ENCODE data around the gene TMED6. TPM values are rescaled to one million over a fixed set of nuclear protein-coding genes. Genes with fewer than 3 reads are reported as not detected.

Gene TMED6
- total and polyA plus RNA-seq, 2 donors (not counting 1 experiment from before 2014, with no cell fraction given) = 0.08 TPM; not detected in 1

DNA sequence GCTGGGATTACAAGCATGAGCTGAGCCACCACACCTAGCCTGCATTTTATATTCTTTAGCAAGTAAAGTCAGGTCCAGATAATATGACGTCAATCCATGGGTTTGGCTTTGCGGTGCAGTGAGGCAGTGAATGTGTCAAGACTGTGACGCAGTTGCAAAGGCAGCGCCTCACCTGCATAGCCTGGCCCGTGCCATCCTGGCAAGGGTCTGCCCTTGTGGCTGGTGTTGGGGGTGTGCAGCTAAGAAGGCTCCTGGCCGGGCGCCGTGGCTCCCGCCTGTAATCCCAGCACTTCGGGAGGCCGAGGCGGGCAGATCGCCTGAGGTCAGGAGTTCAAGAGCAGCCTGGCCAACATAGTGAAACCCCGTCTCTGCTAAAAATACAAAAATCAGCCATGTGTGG is 28.2 kb downstream of the TMED6 start:
- Histone ChIP-seq H3K4me2 (ENCODE audit: extremely low read depth, insufficient read depth, low read length) (no peak overlapping the region), H3K79me2 (ENCODE audit: control insufficient read depth, insufficient read depth, low read length) (peaks cover 42% of the 10 kb centered on the region), H3K4me3 (replicated peaks in 1 of 4; ENCODE audit: control extremely low read depth in 1 of 4, insufficient read depth in 1 of 4, low read depth in 3 of 4, low read length in 4 of 4) (no peak overlapping the region), H3K9ac (ENCODE audit: insufficient read depth, low read length) (no peak overlapping the region), H3K27me3 (ENCODE audit: control insufficient read depth, insufficient read depth, low read length) (no peaks in the 10 kb centered on the region), H3K27ac (ENCODE audit: insufficient read depth, low read length) (no peak overlapping the region), H3K9me3 (ENCODE audit: control insufficient read depth, insufficient read depth, low read depth, low read length) (no peaks in the 10 kb centered on the region), H3K4me1 (ENCODE audit: control insufficient read depth, extremely low read depth, insufficient read depth, low read length) (peaks cover 3% of the 10 kb centered on the region), H2AFZ (ENCODE audit: low read length) (no peak overlapping the region), H3K36me3 (ENCODE audit: control insufficient read depth, insufficient read depth, low read length) (peaks cover 46% of the 10 kb centered on the region), H4K20me1 (ENCODE audit: control insufficient read depth, extremely low read depth, insufficient read depth, low read length) (no peaks in the 10 kb centered on the region)
- TF ChIP-seq EZH2 (IDR thresholded peaks at IDR 0.05; ENCODE audit: low read length, missing control alignments) = no peak
- TF ChIP-seq, protein P1, sequence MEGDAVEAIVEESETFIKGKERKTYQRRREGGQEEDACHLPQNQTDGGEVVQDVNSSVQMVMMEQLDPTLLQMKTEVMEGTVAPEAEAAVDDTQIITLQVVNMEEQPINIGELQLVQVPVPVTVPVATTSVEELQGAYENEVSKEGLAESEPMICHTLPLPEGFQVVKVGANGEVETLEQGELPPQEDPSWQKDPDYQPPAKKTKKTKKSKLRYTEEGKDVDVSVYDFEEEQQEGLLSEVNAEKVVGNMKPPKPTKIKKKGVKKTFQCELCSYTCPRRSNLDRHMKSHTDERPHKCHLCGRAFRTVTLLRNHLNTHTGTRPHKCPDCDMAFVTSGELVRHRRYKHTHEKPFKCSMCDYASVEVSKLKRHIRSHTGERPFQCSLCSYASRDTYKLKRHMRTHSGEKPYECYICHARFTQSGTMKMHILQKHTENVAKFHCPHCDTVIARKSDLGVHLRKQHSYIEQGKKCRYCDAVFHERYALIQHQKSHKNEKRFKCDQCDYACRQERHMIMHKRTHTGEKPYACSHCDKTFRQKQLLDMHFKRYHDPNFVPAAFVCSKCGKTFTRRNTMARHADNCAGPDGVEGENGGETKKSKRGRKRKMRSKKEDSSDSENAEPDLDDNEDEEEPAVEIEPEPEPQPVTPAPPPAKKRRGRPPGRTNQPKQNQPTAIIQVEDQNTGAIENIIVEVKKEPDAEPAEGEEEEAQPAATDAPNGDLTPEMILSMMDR (conservative IDR thresholded peaks at IDR 0.05 in 1 of 2, IDR thresholded peaks at IDR 0.05 in 1 of 2; ENCODE audit: low read depth in 1 of 2, low read length in 2 of 2) = no peak
- DNase-seq (ENCODE audit: low read depth in 2 of 2) = no peak

DNA sequence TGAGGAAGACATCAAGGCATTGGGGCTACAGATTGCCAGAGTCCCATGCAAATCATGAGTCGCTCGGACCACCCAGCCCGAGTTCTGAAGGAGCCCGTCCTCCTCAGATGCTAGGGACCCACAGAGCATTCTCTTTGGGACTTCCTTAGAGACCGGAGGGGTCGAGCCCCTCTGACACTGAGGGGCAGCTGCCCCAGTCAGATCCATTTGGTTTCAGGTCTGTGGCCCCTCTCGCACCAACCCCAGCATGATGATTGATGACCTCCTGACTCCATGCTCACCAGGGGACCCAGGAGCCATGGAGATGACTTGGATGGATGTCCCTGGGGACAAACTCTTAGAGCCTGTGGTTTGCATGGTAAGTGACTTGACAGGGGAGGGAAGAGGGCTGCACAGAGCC is 29.2 kb downstream of the TMED6 start:
- DNase-seq (ENCODE audit: low read depth in 2 of 2) = no peak
- Histone ChIP-seq H3K9me3 (ENCODE audit: control insufficient read depth, insufficient read depth, low read depth, low read length) (no peaks in the 10 kb centered on the region), H3K9ac (ENCODE audit: insufficient read depth, low read length) (no peak overlapping the region), H3K4me2 (ENCODE audit: extremely low read depth, insufficient read depth, low read length) (no peak overlapping the region), H3K27ac (ENCODE audit: insufficient read depth, low read length) (no peak overlapping the region), H3K27me3 (ENCODE audit: control insufficient read depth, insufficient read depth, low read length) (no peaks in the 10 kb centered on the region), H3K4me1 (ENCODE audit: control insufficient read depth, extremely low read depth, insufficient read depth, low read length) (no peaks in the 10 kb centered on the region), H4K20me1 (ENCODE audit: control insufficient read depth, extremely low read depth, insufficient read depth, low read length) (no peaks in the 10 kb centered on the region), H3K79me2 (ENCODE audit: control insufficient read depth, insufficient read depth, low read length) (peaks cover 34% of the 10 kb centered on the region), H3K36me3 (ENCODE audit: control insufficient read depth, insufficient read depth, low read length) (peaks cover 50% of the 10 kb centered on the region), H2AFZ (ENCODE audit: low read length) (no peak overlapping the region), H3K4me3 (replicated peaks in 1 of 4; ENCODE audit: control extremely low read depth in 1 of 4, insufficient read depth in 1 of 4, low read depth in 3 of 4, low read length in 4 of 4) (no peak overlapping the region)
- no peak for TF ChIP-seq EZH2 (IDR thresholded peaks at IDR 0.05; ENCODE audit: low read length, missing control alignments)
- TF ChIP-seq, protein P1 (conservative IDR thresholded peaks at IDR 0.05 in 1 of 2, IDR thresholded peaks at IDR 0.05 in 1 of 2; ENCODE audit: low read depth in 1 of 2, low read length in 2 of 2) = no peak

DNA sequence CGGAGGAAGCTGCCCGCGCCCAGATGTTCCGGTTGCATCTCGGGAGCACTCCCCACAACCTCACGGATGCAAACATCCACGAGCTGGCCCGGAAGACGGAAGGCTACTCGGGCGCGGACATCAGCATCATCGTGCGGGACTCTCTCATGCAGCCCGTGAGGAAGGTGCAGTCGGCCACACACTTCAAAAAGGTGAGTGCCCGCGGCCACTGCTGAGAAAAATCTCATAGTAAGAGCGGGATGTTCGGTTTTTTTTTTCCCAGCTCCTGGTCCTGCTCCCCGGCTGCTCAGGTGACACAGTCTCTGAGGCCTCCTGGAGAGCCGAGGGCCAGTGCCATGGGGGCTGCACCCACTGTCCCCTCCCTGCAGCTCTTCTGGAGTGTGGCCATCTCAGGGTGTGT is 30.5 kb downstream of the TMED6 start:
- H3K9ac ChIP-seq (ENCODE audit: insufficient read depth, low read length) = no peak overlapping the region
- H3K9me3 ChIP-seq (ENCODE audit: control insufficient read depth, insufficient read depth, low read depth, low read length) = no peaks in the 10 kb centered on the region
- TF ChIP-seq, protein P1 (conservative IDR thresholded peaks at IDR 0.05 in 1 of 2, IDR thresholded peaks at IDR 0.05 in 1 of 2; ENCODE audit: low read depth in 1 of 2, low read length in 2 of 2) = no peak
- no peak for TF ChIP-seq EZH2 (IDR thresholded peaks at IDR 0.05; ENCODE audit: low read length, missing control alignments)
- no peaks in the 10 kb centered on the region for H3K27me3 ChIP-seq (ENCODE audit: control insufficient read depth, insufficient read depth, low read length)
- H4K20me1 ChIP-seq (ENCODE audit: control insufficient read depth, extremely low read depth, insufficient read depth, low read length) = no peaks in the 10 kb centered on the region
- peaks cover 53% of the 10 kb centered on the region for H3K36me3 ChIP-seq (ENCODE audit: control insufficient read depth, insufficient read depth, low read length)
- peaks cover 27% of the 10 kb centered on the region for H3K79me2 ChIP-seq (ENCODE audit: control insufficient read depth, insufficient read depth, low read length)
- H2AFZ ChIP-seq (ENCODE audit: low read length) = no peak overlapping the region
- no peak overlapping the region for H3K27ac ChIP-seq (ENCODE audit: insufficient read depth, low read length)
- no peak overlapping the region for H3K4me3 ChIP-seq (replicated peaks in 1 of 4; ENCODE audit: control extremely low read depth in 1 of 4, insufficient read depth in 1 of 4, low read depth in 3 of 4, low read length in 4 of 4)
- no peak for DNase-seq (ENCODE audit: low read depth in 2 of 2)
- H3K4me2 ChIP-seq (ENCODE audit: extremely low read depth, insufficient read depth, low read length) = no peak overlapping the region
- no peaks in the 10 kb centered on the region for H3K4me1 ChIP-seq (ENCODE audit: control insufficient read depth, extremely low read depth, insufficient read depth, low read length)

Data from fibroblast of lung (primary cell).